Measurements from ENCODE around the gene EFNB2. TPM values are rescaled to one million over a fixed set of nuclear protein-coding genes. Genes with fewer than 3 reads are reported as not detected.

EFNB2 gene
- total and polyA plus RNA-seq, 2 of the 13 experiments (the other 11 are each of a cell fraction or from before 2014, with no cell fraction given): 0.11 to 0.20 TPM

- no peak for TF ChIP-seq TAF1 (CRISPR knock-in tag; IDR thresholded peaks at IDR 0.05)
- no peak for TF ChIP-seq SMAD1 (CRISPR knock-in tag; IDR thresholded peaks at IDR 0.05; ENCODE audit: borderline replicate concordance, low read depth)
- TF ChIP-seq ZNF747 (CRISPR knock-in tag; IDR thresholded peaks at IDR 0.05; ENCODE audit: borderline replicate concordance): no peak
- peak; percentile 89 for TF ChIP-seq STAG1 (CRISPR knock-in tag; IDR thresholded peaks at IDR 0.05)
- TF ChIP-seq CREB3 (CRISPR knock-in tag; IDR thresholded peaks at IDR 0.05): no peak
- no peak for TF ChIP-seq ZFP62 (CRISPR knock-in tag; IDR thresholded peaks at IDR 0.05)
- TF ChIP-seq ZBTB43 (CRISPR knock-in tag; conservative IDR thresholded peaks at IDR 0.05): no peak
- TF ChIP-seq POLR2AphosphoS5 (IDR thresholded peaks at IDR 0.05; ENCODE audit: low read depth, low read length): no peak
- TF ChIP-seq PATZ1 (CRISPR knock-in tag; IDR thresholded peaks at IDR 0.05): no peak
- no peak for TF ChIP-seq THAP7 (CRISPR knock-in tag; IDR thresholded peaks at IDR 0.05)
- no peak for TF ChIP-seq LBX2 (CRISPR knock-in tag; IDR thresholded peaks at IDR 0.05; ENCODE audit: borderline replicate concordance)
- TF ChIP-seq CREM (IDR thresholded peaks at IDR 0.05): no peak
- TF ChIP-seq CREM (CRISPR knock-in tag; IDR thresholded peaks at IDR 0.05): no peak
- no peak for TF ChIP-seq ZNF704 (CRISPR knock-in tag; IDR thresholded peaks at IDR 0.05; ENCODE audit: borderline replicate concordance)
- TF ChIP-seq SIN3B (IDR thresholded peaks at IDR 0.05; ENCODE audit: low read length): no peak
- no peak for TF ChIP-seq ELF3 (CRISPR knock-in tag; IDR thresholded peaks at IDR 0.05)
- no peak for TF ChIP-seq JUN (CRISPR knock-in tag; IDR thresholded peaks at IDR 0.05)
- TF ChIP-seq SMC3 (IDR thresholded peaks at IDR 0.05; ENCODE audit: low read length): 0 out of 2 replicates have a peak, but pooled peaks have one; percentile 37
- TF ChIP-seq SMAD3 (CRISPR knock-in tag; IDR thresholded peaks at IDR 0.05): no peak
- no peak for TF ChIP-seq ZNF326 (CRISPR knock-in tag; IDR thresholded peaks at IDR 0.05; ENCODE audit: borderline replicate concordance)
- TF ChIP-seq RARA (CRISPR knock-in tag; IDR thresholded peaks at IDR 0.05): no peak
- no peak for TF ChIP-seq ZNF878 (CRISPR knock-in tag; IDR thresholded peaks at IDR 0.05)
- TF ChIP-seq ZFP90 (CRISPR knock-in tag; IDR thresholded peaks at IDR 0.05; ENCODE audit: borderline replicate concordance): no peak
- no peak for TF ChIP-seq PRMT3 (CRISPR knock-in tag; IDR thresholded peaks at IDR 0.05; ENCODE audit: borderline replicate concordance, low read depth)
- TF ChIP-seq ZBTB8A (CRISPR knock-in tag; IDR thresholded peaks at IDR 0.05; ENCODE audit: borderline replicate concordance, low read depth): no peak
These were observed 977 bp upstream of the EFNB2 start (continued) for GRCh38 chr13:106536244-106537034.
